GM12865 (cell line): Measurements from ENCODE around the gene APOD.
"Not testable (repeated sequence)": the region's sequence is repeated elsewhere in the genome, so short reads cannot be mapped to it uniquely, and the experiment has no call there.

Source experiments
- DNase-seq: peaks from one replicate; pipeline ENCODE4 v3.0.0; 2010; ENCODE audit warnings: low read depth
- H3K4me3 ChIP-seq: 2 replicates; pipeline ENCODE4 v1.5.1; 2011; ENCODE audit warnings: mild to moderate bottlenecking, low read depth, low read length, control low read depth
- TF ChIP-seq, protein P1 (sequence below): IDR thresholded peaks from 2 replicates; pipeline ENCODE4 v1.5.1; 2011; ENCODE audit warnings: low read length, control low read depth, low read depth, inconsistent platforms; ENCODE audit not compliant: insufficient read depth; ENCODE audit errors: missing control alignments

Gene APOD

DNA sequence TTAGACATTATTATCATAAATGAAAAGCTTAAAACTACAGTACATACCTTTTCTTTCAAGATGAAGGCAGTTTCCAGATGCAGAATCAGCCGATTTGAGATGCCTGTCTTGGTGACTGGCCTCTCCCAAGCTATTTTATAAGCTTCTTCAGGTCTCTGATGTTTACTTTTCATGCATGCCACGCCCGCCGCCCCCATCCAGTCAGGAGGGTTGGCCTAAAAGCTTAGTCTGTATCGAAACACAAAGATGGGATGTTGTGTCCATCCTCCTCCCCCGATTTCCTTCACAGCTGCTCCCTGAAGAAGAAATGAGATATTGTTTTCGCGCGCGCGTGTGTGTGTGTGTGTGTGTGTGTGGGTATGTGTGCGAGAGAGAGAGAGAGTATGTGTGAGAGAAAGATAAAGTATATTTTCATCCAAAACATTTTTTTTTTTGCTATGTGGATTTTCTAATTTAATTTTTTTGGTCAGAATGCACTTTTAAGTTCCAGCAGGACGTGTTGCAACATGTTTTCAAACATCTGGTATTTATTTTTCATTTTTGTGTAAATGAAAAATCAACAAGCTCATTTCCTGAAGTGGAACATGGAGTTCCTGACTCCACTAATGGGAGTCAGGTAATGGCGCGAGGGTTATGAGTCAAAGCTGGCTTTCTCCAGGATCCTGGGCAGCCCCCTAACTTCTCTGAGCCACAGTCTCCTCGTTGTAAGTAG, at the start of gene APOD:
Gene APOD (minus strand): TSS at position 110 of the 712 bp plus-strand sequence. CDS start 4,479 bp downstream, outside the sequence.
- TF ChIP-seq, protein P1, sequence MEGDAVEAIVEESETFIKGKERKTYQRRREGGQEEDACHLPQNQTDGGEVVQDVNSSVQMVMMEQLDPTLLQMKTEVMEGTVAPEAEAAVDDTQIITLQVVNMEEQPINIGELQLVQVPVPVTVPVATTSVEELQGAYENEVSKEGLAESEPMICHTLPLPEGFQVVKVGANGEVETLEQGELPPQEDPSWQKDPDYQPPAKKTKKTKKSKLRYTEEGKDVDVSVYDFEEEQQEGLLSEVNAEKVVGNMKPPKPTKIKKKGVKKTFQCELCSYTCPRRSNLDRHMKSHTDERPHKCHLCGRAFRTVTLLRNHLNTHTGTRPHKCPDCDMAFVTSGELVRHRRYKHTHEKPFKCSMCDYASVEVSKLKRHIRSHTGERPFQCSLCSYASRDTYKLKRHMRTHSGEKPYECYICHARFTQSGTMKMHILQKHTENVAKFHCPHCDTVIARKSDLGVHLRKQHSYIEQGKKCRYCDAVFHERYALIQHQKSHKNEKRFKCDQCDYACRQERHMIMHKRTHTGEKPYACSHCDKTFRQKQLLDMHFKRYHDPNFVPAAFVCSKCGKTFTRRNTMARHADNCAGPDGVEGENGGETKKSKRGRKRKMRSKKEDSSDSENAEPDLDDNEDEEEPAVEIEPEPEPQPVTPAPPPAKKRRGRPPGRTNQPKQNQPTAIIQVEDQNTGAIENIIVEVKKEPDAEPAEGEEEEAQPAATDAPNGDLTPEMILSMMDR: no peak
- no peak within 1 kb of the TSS for H3K4me3 ChIP-seq
- DNase-seq: no peak

DNA sequence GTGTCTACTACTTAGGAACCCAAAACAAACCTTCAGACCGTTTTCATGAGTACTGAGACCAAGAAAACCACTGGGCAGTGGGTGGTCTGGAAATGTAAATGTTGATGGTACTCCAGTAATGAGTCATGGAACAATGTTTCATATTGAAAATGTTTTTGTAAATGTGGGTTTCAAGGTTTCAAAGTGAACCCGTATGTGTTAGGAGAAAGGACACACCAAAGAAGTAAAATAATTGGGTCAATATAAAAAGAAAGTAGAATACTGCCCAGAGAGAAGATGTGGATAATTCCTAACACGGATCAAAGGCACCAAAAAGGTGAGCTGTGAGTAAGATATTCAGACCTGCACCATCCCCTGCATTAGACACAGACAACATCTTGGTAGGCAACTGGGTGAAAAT, 49.6 kb upstream of the APOD start:
- H3K4me3 ChIP-seq, DNase-seq: not testable (repeated sequence)

DNA sequence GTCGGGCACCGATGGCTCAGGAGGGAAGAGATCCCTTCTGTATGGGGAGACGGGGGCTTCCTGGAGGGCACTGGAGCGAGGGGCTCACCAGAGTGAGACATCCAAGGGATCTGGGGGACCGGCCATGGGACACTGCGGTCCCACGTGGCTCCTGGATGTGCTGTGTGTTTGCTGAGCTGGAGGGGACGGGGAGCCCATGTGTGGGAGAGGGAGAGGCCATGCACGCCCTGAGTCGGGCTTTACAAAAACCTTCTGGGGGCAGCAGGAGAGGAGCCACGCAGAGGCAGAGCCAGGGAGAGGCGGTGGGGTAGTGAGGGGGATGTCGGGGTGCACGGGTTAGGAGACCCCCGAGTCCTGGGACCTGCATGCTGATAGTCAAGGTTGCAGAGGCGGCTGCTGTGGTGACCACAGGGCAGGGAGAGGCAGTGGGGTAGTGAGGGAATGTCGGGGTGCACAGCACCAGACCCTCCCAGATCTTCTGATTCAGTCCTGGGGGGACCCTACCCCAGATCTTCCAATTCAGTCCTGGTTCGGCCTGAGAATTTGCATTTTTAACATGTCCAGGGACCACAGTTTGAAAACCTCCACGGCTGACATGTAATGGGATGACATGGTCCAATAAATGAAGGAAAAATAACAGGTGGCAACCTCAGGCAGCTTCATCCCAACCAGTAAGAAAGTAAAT, 48.9 kb upstream of the APOD start:
- DNase-seq, H3K4me3 ChIP-seq: not testable (repeated sequence)

DNA sequence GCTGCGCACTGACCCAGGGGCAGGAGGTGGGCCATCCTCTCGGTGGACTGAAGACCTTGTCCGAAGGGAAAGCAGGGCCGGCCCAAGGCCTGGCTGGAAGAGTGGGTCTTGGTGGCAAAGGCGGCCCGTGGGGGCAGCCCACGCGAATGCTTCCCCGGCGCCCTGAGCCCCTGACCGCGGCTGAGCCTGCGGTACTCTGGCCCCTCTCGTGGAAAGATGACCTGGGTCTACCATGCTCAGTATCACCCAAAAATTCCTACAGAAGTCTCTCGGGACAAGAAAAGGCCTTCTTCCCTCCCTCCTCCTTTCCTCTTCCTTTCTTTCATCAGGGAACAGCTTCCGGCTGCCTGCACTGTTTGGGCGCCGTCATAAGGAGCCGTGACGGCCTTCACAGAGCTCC, 48.3 kb upstream of the APOD start:
- DNase-seq, H3K4me3 ChIP-seq: not testable (repeated sequence)

DNA sequence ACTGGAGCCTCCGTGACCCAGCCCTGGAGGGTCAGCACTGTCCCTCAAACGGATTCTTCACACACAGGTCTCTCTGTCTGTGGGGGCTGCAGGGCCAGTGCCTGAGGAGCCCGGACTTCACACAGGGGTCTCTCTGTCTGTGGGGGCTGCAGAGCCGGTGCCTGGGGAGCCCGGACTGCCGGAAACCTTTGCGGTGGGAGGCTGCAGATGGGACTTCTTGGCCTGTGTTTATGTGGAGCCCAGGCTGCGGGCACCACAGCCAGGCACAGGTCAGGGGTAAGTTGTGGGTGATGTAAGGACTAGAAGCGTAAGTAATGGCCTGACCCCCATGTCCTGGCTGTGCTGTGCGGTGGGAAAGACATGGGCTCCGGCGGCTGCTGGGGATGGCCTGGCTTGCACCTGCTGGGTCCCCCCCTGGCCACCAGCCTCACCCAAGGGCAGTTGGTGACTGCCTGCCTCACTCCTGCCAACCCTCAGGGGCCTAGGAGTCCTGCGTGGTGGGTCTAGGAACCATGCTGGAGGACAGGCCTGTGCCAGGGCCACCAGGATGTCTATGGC, 47.3 kb upstream of the APOD start:
- H3K4me3 ChIP-seq, DNase-seq: not testable (repeated sequence)

DNA sequence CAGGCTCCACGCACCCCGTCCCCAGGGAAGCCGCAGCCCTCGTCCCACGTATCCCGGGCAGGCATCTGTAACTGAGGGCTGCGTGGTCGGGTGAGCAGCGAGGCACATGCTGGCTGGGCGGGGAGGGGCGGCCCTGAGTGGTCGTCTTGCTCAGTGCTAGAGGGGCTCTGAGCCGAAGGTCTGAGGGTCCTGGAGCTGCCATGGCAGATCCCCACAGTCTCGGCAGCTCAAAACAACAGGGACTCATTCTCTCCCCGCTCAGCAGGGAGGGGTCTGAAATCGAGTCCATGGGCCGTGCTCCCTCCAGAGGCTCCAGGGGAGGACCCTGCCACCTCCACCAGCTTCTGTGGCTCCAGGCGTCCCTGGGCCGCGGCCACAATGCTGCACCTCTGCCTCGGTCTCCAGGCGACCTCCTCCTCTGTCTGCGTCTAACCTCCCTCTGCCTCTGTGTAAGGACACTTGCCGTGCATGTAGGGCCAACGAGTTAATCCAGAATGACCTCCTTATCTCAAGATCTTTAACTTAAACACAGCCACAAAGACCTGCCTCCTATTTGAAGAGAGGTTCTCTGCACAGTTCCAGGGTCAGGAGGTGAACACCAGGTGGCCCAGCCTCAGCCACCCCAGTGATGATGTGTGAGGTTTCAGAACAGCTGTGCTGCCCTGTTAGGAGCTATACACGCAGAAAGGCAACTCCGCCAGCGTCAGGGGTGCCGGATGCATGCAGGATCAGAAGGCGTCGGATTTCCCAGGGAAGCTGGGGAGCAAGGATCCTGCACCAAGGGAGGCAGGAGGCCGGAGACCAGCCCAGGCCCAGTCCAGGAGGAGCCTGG, 46.6 kb upstream of the APOD start:
- H3K4me3 ChIP-seq, DNase-seq: not testable (repeated sequence)

DNA sequence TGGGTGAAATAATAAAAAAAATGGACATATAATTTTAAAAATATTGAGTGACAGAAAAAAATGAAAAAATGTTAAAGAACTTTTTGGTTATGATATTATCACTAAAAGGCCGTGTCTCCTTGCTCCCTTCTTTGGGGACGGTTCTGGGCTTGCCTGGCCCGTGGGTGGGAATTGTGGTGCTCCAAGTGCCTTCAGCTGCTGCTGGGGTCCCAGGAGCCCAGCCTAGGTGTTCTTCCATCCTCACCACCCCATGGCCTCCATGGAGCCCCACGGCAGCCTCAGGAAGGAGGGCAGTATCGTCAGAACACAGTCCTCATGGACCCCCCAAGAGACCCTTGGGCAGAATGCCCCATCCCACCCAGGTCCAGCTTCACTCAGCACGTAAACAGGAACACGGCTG, 45.9 kb upstream of the APOD start:
- not testable (repeated sequence) for DNase-seq, H3K4me3 ChIP-seq

DNA sequence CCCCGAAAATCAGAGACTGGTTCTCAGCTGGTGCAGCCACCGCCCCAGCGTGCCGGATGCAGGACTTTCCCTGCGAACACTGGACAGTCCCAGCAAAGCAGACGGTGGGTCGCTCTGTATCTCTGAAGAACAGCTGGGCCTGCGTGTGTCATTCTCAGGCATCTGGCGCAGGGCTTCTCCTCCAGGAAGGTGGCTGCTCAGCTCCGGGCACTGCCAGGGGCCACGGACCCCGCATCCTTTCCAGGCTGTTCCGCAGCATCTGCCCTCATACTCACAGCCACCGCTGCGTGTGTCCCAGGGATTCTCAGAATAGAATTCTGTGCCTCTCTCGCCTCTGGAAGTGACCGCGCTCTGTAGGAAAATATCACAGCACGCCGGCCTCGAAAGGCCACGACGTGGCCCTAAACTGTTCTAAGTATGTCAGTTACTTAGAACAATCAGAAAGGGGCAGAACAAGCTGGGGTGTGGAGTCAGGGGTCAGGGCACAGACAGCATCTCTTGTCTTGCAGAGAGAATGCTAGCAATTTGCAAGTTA, 44.7 kb upstream of the APOD start:
- H3K4me3 ChIP-seq, DNase-seq: not testable (repeated sequence)

DNA sequence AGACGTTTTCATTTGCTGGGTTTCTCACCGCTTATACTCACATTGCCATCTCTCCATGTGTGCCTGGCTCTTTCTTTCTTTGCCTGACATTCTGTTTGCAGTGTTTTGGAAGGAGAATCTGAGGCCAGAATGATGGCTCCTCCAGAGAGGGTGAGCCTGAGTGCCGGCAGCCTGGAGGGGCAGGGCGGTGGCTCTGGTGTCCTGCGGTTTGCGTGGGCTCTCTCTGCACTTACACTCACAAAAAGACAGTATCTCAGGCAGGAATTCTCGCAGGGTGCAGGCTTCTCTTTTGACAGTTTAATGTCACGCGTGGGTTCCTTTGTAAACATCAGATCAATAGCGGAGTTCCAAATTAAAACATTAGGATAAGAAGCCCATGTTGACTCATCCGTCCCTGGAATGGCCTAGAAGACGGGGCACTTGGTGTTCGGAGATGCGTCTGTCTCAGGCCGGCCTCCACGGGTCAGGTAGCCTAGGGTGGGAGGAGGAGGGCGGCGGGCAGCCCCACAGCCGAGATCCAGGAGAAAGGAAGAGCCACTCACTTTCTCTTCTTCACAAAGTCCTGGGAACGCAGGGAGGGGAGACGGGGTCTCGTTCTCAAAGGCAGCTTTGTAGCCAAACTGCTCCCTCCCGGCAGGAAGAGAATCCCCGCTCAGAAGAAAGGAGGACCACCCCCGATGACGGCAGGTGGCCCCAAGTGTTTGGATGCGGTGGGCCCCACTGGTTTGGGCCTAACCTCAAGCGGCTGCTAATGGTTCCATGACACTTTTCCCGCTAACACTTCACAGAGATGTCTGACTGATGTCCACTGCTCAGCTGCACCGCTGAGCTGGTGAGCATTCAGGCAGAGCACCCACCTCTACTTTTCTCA, 44.0 kb upstream of the APOD start:
- not testable (repeated sequence) for H3K4me3 ChIP-seq, DNase-seq

DNA sequence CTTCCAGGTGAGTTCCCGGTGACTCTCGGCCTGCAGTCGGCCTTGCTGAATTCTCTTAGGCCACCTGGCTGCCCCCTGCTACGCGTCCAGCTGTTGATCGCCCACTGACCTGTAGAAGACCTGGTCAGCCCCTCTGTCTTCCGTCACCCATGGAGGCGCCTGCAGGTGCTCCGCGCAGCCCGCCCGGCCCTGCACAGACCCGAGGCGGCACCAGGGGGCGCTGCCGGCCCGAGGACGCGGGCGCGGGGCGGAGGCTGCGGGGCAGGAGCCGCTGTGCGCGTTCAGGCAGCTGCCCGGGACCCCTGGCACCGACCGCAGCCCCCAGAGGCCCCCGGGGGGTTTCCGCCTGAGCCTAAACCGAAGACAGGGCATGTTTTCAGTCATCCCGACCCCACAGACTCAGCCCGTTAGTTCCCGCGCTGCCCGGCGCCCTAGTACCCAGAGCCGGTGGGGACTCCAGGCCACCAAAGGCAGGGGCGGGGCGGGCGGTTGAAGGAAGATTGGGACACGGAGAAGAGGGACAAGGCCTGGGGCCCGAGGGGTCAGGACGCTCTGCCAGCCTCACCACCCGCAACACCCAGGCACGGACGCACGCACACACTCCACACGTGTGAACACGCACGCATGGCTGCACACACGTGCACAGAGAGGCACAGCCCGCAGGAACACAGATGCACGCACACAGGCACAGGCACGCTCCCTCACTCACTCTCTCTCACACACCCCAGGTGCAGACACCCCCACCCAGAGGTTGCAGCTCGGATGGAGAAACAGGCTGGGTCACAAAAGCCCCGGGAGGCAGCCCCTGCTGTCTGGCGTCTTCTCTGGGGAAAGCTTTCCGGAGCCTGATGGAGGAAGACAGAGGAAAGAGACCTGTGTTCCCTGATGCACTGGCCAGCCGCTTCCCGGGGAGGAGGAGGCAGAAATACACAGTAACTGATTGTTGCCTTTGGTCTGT, 41.1 kb upstream of the APOD start:
- not testable (repeated sequence) for DNase-seq, H3K4me3 ChIP-seq

DNA sequence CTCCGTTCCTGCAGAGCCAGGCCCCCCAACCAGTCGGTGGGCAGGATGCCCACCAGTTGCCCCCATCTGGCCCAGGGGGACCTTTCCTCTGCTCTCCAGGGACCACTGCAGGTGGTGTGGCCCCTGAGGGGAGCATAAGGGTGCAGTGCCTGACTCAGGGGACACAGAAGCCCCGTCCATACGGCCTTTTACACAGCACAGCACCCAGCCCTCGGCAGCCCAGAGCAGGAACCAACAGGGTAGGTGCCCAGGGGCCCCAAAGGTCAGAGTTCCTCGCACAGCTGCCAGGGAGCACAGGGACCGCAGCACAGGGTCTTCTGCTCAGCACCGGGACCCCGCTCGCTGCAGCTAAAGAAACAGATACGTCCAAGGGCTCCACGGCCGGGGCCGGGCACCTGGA, 40.4 kb upstream of the APOD start:
- not testable (repeated sequence) for H3K4me3 ChIP-seq, DNase-seq

DNA sequence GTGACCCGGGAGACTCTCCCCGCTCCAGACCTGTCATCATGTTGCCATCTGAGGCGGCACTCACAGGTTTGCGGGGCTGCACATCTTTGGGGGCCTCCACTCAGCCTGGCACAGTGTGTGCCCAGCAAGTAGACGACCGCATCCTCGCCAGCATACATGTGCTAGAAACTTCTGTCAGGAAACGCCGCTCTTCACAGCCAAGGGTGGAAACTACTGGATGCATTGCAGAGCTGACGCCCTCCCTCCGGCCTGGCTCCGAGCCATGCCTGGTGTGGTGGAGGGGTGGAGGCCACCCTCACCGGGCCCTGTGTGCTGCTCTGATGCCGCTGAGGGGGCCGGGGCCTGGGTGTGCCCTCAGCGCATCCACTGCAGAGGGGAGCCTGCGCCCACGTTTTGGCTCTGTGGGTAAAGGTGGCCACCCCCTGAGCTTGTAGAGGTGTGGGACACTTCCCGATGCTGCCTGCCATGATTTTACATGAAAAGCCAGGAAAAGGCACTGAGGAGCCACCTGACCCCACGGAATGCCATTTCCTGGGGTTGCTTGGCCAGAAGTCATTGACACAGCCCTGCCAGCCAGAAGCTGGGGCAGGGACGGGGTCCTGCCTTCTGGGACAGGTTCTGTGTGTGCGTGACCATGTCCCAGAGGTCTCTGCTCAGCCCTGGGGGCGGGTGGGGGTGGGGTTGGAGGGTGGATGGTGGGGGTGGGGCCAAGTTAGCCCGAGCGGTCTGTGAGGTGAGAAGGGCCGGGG, 39.7 kb upstream of the APOD start:
- not testable (repeated sequence) for H3K4me3 ChIP-seq, DNase-seq

DNA sequence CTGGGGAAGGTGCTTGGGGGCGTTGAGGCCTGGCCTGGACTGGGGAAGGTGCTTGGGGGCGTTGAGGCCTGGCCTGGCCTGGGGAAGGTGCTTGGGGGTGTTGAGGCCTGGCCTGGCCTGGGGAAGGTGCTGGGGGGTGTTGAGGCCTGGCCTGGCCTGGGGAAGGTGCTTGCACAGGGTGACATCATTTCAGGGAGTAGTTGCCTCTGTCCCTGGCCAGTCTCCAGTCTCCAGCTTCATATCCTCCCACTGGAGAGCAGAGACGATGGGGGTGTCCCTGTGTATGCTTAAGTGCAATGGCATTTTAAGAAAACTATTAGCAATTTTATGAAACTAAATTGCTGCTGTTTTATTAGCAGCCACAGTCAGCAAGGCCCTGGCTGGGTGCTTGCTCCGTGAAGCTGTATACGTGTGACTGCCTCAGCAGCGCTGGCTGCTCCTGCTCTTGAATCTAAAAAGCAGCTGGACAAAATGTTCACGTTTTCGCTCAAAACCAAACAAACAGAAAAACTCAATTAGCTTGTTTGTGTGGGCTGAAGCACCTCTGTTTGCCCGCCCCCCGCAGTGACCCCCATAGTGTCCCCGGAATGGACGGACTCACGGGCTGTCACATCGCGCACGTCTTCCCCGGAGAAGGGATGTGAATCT, 38.9 kb upstream of the APOD start:
- not testable (repeated sequence) for H3K4me3 ChIP-seq, DNase-seq

DNA sequence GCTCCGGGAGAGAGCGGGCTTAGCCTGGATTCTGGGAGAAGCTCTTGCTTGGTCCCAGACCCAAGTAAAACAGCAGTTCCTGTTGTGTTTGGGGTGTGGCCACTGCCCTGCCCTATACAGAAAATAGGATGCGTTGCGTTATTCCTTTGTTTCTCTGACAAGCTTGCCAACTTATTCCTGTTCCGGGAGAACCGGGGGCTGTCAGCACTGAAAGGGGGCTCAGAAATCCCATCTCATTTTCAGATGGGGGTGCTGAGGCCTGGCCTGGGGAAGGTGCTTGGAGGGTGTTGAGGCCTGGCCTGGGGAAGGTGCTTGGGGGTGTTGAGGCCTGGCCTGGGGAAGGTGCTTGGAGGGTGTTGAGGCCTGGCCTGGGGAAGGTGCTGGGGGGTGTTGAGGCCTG, 38.3 kb upstream of the APOD start:
- DNase-seq, H3K4me3 ChIP-seq: not testable (repeated sequence)

DNA sequence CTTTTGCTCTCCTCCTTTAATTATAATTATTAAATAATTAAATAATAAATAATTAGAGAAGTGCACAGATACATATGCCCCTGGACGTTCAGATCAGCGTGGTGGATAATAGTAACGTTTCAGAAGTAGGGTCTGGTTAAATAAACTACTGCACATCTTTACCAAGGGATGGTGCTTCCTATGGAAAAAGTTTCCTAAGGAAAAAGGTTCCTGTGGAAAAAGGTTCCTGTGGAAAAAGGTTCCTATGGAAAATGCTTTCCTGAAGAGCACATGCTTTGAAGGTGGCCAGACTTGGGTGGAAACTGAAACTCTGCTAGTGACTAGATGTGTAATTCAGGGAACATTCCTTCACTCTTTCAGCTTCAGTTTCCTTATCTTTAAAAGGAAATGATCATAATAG, 37.4 kb upstream of the APOD start:
- H3K4me3 ChIP-seq, DNase-seq: not testable (repeated sequence)
